HG03097 (cell line): ENCODE results near the gene TADA2B.

Experiments used
- ATAC-seq: cut with Tn5 transposase; IDR thresholded peaks from one replicate; pipeline ENCODE4 v1.9.1; 2021; ENCODE audit not compliant: unreplicated experiment, low FRiP score

Gene TADA2B

GRCh38 chr4:7016512-7016911 is 26.7 kb upstream of the TADA2B start:
- ATAC-seq = no peak

- no peak for ATAC-seq
Observed at GRCh38 chr4:7017446-7018048, 25.6 kb upstream of the TADA2B start.

- no peak for ATAC-seq
Observed at GRCh38 chr4:7018281-7018680, 24.9 kb upstream of the TADA2B start.

- no peak for ATAC-seq
Observed at GRCh38 chr4:7019367-7019766, 23.8 kb upstream of the TADA2B start.

- no peak for ATAC-seq
Observed at GRCh38 chr4:7020290-7020689, 22.9 kb upstream of the TADA2B start.

- ATAC-seq = no peak
Observed at GRCh38 chr4:7020856-7021255, 22.3 kb upstream of the TADA2B start.

- no peak for ATAC-seq
Observed at GRCh38 chr4:7021355-7021754, 21.8 kb upstream of the TADA2B start.

- no peak for ATAC-seq
Observed at GRCh38 chr4:7021930-7022664, 21.1 kb upstream of the TADA2B start.

- ATAC-seq = no peak
Observed at GRCh38 chr4:7023486-7023885, 19.7 kb upstream of the TADA2B start.

- no peak for ATAC-seq
Observed at GRCh38 chr4:7023901-7024300, 19.3 kb upstream of the TADA2B start.

GRCh38 chr4:7024336-7024890 is 18.8 kb upstream of the TADA2B start:
- no peak for ATAC-seq

- ATAC-seq = no peak
Observed at GRCh38 chr4:7025040-7025602, 18.1 kb upstream of the TADA2B start.

GRCh38 chr4:7026107-7026506 is 17.1 kb upstream of the TADA2B start:
- ATAC-seq = no peak

GRCh38 chr4:7027284-7027683 is 15.9 kb upstream of the TADA2B start:
- no peak for ATAC-seq

- no peak for ATAC-seq
Observed at GRCh38 chr4:7027913-7028312, 15.3 kb upstream of the TADA2B start.

- no peak for ATAC-seq
Observed at GRCh38 chr4:7029212-7029611, 14.0 kb upstream of the TADA2B start.

GRCh38 chr4:7029921-7030320 is 13.3 kb upstream of the TADA2B start:
- ATAC-seq = no peak

GRCh38 chr4:7030856-7031255 is 12.3 kb upstream of the TADA2B start:
- no peak for ATAC-seq

- ATAC-seq = no peak
Observed at GRCh38 chr4:7031558-7032449, 11.4 kb upstream of the TADA2B start.

GRCh38 chr4:7032596-7032995 is 10.6 kb upstream of the TADA2B start:
- no peak for ATAC-seq
